WTC11 (cell line): ENCODE results near the gene TOB1. TPM values are rescaled to one million over a fixed set of nuclear protein-coding genes. Genes with fewer than 3 reads are reported as not detected.

Source experiments
- ATAC-seq: fragments of 200-7000 bp; cut with Tn5 transposase; 2 replicates; pipeline ENCODE4 v1.10.0; 2021; ENCODE audit warnings: mild to moderate bottlenecking, moderate library complexity
- CTCF ChIA-PET: fragments of 300-600 bp; sonication (Branson Sonifier 250); formaldehyde crosslinking; loops from one replicate; lab custom pipeline; 2021; ENCODE audit warnings: antibody characterized with exemption; lab: Charles Lee
- POLR2A ChIA-PET: fragments of 350-600 bp; sonication (Branson Sonifier 250); formaldehyde crosslinking; loops from one replicate; lab custom pipeline; 2021; ENCODE audit warnings: antibody characterized with exemption; lab: Charles Lee
- DNase-seq: peaks from one replicate; pipeline ENCODE4 v3.0.0; 2021; ENCODE audit warnings: low spot score
- H3K27ac Mint-ChIP-seq: 2 replicates; pipeline ENCODE4 v1.8.0; 2021; ENCODE audit warnings: mixed read lengths
- H3K27me3 Mint-ChIP-seq: 2 replicates; pipeline ENCODE4 v1.8.0; 2021; ENCODE audit warnings: low read depth, mild to moderate bottlenecking, moderate library complexity, mixed read lengths
- H3K36me3 Mint-ChIP-seq: 2 replicates; pipeline ENCODE4 v1.8.0; 2021; ENCODE audit warnings: mixed read lengths
- H3K4me1 Mint-ChIP-seq: 2 replicates; pipeline ENCODE4 v1.8.0; 2022; ENCODE audit warnings: mixed read lengths
- H3K4me3 Mint-ChIP-seq: 2 replicates; pipeline ENCODE4 v1.8.0; 2021; ENCODE audit warnings: mild to moderate bottlenecking, moderate library complexity, mixed read lengths
- H3K9me3 Mint-ChIP-seq: 2 replicates; pipeline ENCODE4 v1.8.0; 2021; ENCODE audit warnings: mixed read lengths
- ATF3 ChIP-seq: sonication (generic); formaldehyde crosslinking; conservative IDR thresholded peaks from 2 replicates; pipeline ENCODE4 v1.8.1; 2022; ENCODE audit warnings: mild to moderate bottlenecking, missing genetic modification reagents
- CREB1 ChIP-seq: sonication (generic); formaldehyde crosslinking; IDR thresholded peaks from 2 replicates; pipeline ENCODE4 v1.8.0; 2023; ENCODE audit warnings: mild to moderate bottlenecking, missing genetic modification reagents
- JUN ChIP-seq: sonication (generic); formaldehyde crosslinking; IDR thresholded peaks from 2 replicates; pipeline ENCODE4 v1.8.0; 2023; ENCODE audit warnings: mild to moderate bottlenecking, missing genetic modification reagents
- MXD4 ChIP-seq: fragments of 250-450 bp; sonication (Bioruptor Pico); IDR thresholded peaks from 2 replicates; pipeline ENCODE4 v1.8.0; 2021; ENCODE audit warnings: mild to moderate bottlenecking, moderate library complexity, borderline replicate concordance
- STAT6 ChIP-seq: sonication (generic); formaldehyde crosslinking; conservative IDR thresholded peaks from 2 replicates; pipeline ENCODE4 v1.8.1; 2023; ENCODE audit warnings: mild to moderate bottlenecking, low read depth, missing genetic modification reagents, moderate library complexity
- USF1 ChIP-seq: sonication (generic); formaldehyde crosslinking; IDR thresholded peaks from 2 replicates; pipeline ENCODE4 v1.8.0; 2022; ENCODE audit warnings: mild to moderate bottlenecking, missing genetic modification reagents
- total RNA-seq: library from RNA; stranded (reverse); gene quantifications from 3 replicates; pipeline ENCODE4 v1.2.3, GENCODE V29; 2021

TOB1 gene
- total RNA-seq, 1 experiment from 2014 or later: 36.0 TPM

- TF ChIP-seq MXD4 (CRISPR knock-in tag): no peak
Observed at GRCh38 chr17:50816771-50817751, 49.1 kb downstream of the TOB1 start (continued).

- Mint-ChIP-seq H3K27me3 (no peaks in the 10 kb centered on the region), H3K36me3 (no peaks in the 10 kb centered on the region), H3K27ac (no peak overlapping the region), H3K4me3 (no peak overlapping the region), H3K4me1 (peaks cover 10% of the 10 kb centered on the region), H3K9me3 (no peaks in the 10 kb centered on the region)
- DNase-seq (no peak), ATAC-seq (no peak)
- ChIA-PET POLR2A (no interaction called here), CTCF (interaction anchor here (0.6 to 4.1 kb wide), 5 partner anchors 10 to 719 kb away, joined by 3 to 29 read pairs (median 5); no protein-coding TSS in a partner anchor)
- TF ChIP-seq CREB1 (CRISPR knock-in tag): no peak
Observed at GRCh38 chr17:50816271-50816670, 49.9 kb downstream of the TOB1 start.

GRCh38 chr17:50815400-50815799 is 50.8 kb downstream of the TOB1 start:
- H3K4me3 Mint-ChIP-seq: no peak overlapping the region
- H3K36me3 Mint-ChIP-seq: no peaks in the 10 kb centered on the region
- H3K9me3 Mint-ChIP-seq: no peaks in the 10 kb centered on the region
- peaks cover 10% of the 10 kb centered on the region for H3K4me1 Mint-ChIP-seq
- ATAC-seq: no peak
- ChIA-PET CTCF (interaction anchor here (0.7 to 4.1 kb wide), 4 partner anchors 9 to 37 kb away, joined by 3 to 29 read pairs (median 12); no protein-coding TSS in a partner anchor), POLR2A (no interaction called here)
- no peak overlapping the region for H3K27ac Mint-ChIP-seq
- no peaks in the 10 kb centered on the region for H3K27me3 Mint-ChIP-seq
- TF ChIP-seq USF1: no peak
- TF ChIP-seq STAT6 (CRISPR knock-in tag): no peak
- no peak for TF ChIP-seq ATF3 (CRISPR knock-in tag)
- DNase-seq: no peak

GRCh38 chr17:50813583-50813982 is 52.6 kb downstream of the TOB1 start:
- no peaks in the 10 kb centered on the region for H3K36me3 Mint-ChIP-seq
- no peak for ATAC-seq
- no peak overlapping the region for H3K27ac Mint-ChIP-seq
- H3K4me3 Mint-ChIP-seq: no peak overlapping the region
- H3K27me3 Mint-ChIP-seq: no peaks in the 10 kb centered on the region
- peaks cover 10% of the 10 kb centered on the region for H3K4me1 Mint-ChIP-seq
- H3K9me3 Mint-ChIP-seq: no peaks in the 10 kb centered on the region
- TF ChIP-seq JUN: no peak
- ChIA-PET CTCF (no interaction called here), POLR2A (no interaction called here)
- no peak for DNase-seq

Other genes with a start within 250 kb of the TOB1 start
- 0.92 to 2.6 TPM (median 0.99 TPM) in 3 replicates for gene ABCC3, start 231.5 kb downstream of the TOB1 start, total RNA-seq
- 43.3 to 45.3 TPM (median 45.3 TPM) in 3 replicates for gene ANKRD40, start 158.4 kb downstream of the TOB1 start, total RNA-seq
- gene LUC7L3, start 146.8 kb downstream of the TOB1 start, total RNA-seq: 182 to 190 TPM (median 186 TPM) in 3 replicates
- not detected in 3 replicates for gene ANKRD40CL, start 98.8 kb downstream of the TOB1 start, total RNA-seq
- gene WFIKKN2, start 30.8 kb downstream of the TOB1 start, total RNA-seq: 0.07 to 0.11 TPM (median 0.09 TPM) in 3 replicates